ENCODE measurements around the gene DPF3. TPM values are rescaled to one million over a fixed set of nuclear protein-coding genes. Genes with fewer than 3 reads are reported as not detected.

The DPF3 gene
- total RNA-seq, 3 donors from 2014 or later (not counting 1 experiment from before 2014, with no cell fraction given), result 1.4 to 1.8 (median 1.4) TPM

DNA sequence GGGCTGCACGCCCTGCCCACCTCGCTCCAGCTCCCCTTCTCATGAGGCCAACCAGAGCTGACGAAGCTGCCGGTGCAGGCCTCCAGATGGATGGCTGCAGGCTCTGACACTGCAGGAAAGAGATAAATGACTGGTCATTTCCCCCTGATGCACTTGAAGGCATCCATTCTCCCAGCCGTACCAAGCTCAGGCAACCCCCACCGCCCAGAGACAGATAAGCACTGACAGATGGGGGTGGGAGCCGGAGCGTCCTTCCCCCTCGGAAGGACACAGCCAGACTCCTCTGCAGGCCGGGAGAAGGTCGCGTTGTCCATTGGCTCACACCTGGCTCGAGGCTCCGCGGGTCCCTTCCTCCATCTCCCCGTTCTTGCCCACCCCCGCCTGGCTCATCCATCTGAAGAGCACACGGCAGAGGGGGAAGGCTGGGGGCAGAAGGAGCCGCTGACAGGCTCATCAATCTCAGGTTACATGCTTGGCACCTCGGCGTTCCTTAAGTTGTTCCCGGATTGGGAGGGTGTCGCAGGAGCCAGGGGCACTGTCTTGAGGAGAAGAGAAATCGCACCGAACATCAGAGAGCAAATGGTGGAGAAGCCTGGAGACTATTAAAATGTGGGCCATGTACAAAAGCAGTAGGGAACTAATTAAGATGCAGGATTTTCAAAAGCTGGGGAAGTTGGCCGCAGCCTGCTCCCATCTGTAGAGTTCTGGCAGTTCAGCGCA lies 151.6 kb downstream of the DPF3 start:
- Histone ChIP-seq H3K27me3 (ENCODE audit: control insufficient read depth, insufficient read depth, low read length) (no peaks in the 10 kb centered on the region), H3K4me1 (ENCODE audit: control insufficient read depth, insufficient read depth, low read length) (peaks cover 5% of the 10 kb centered on the region), H3K4me3 (ENCODE audit: low read length) (no peak overlapping the region), H3K36me3 (ENCODE audit: control insufficient read depth, insufficient read depth, low read length) (no peaks in the 10 kb centered on the region), H3K27ac (ENCODE audit: low read length) (no peak overlapping the region), H3K9me3 (ENCODE audit: control insufficient read depth, insufficient read depth, low read length) (no peaks in the 10 kb centered on the region)
- Mint-ChIP-seq H3K27ac (no peak overlapping the region), H3K9me3 (no peaks in the 10 kb centered on the region), H3K36me3 (no peaks in the 10 kb centered on the region), H3K27me3 (ENCODE audit: low read depth in 2 of 2) (peaks cover 0 to 5% of the 10 kb centered on the region in 2 donors), H3K4me1 (peaks cover 5 to 10% of the 10 kb centered on the region in 2 donors), H3K4me3 (no peak overlapping the region)
- intact Hi-C loops (cut with micrococcal nuclease), result no loop called here
- 85% methylated on average over 27 of the region's 27 CpGs for WGBS (ENCODE audit: insufficient coverage)
- TF ChIP-seq CTCF (IDR thresholded peaks at IDR 0.05), result no peak
- DNase-seq (no peak), ATAC-seq (no peak)

DNA sequence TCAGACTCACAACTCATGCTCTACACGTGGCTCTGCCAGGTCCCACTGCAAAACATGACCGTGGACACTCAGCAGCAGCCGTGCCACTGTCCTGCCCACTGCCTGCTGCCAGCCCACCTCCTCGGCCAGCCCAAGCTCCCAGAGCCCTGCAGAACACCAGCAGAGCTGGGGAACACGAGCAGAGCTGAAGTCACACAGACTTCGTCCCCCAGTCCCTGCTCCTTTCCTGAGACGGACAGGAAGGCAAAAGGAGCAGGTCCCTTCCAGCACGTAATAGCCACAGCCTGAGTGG lies 152.1 kb downstream of the DPF3 start:
- Mint-ChIP-seq H3K27me3 (ENCODE audit: low read depth in 2 of 2) (peaks cover 0 to 5% of the 10 kb centered on the region in 2 donors), H3K36me3 (no peaks in the 10 kb centered on the region), H3K4me1 (peaks cover 5 to 10% of the 10 kb centered on the region in 2 donors), H3K27ac (no peak overlapping the region), H3K9me3 (no peaks in the 10 kb centered on the region), H3K4me3 (no peak overlapping the region)
- TF ChIP-seq CTCF (IDR thresholded peaks at IDR 0.05), result no peak
- no peaks in the 10 kb centered on the region for H3K36me3 ChIP-seq (ENCODE audit: control insufficient read depth, insufficient read depth, low read length)
- peaks cover 5% of the 10 kb centered on the region for H3K4me1 ChIP-seq (ENCODE audit: control insufficient read depth, insufficient read depth, low read length)
- no peak overlapping the region for H3K4me3 ChIP-seq (ENCODE audit: low read length)
- WGBS (ENCODE audit: insufficient coverage), result 88% methylated on average over 8 of the region's 8 CpGs
- no peak overlapping the region for H3K27ac ChIP-seq (ENCODE audit: low read length)
- DNase-seq, result no peak
- intact Hi-C loops (cut with micrococcal nuclease), result no loop called here
- H3K9me3 ChIP-seq (ENCODE audit: control insufficient read depth, insufficient read depth, low read length), result no peaks in the 10 kb centered on the region
- no peaks in the 10 kb centered on the region for H3K27me3 ChIP-seq (ENCODE audit: control insufficient read depth, insufficient read depth, low read length)
- no peak for ATAC-seq

DNA sequence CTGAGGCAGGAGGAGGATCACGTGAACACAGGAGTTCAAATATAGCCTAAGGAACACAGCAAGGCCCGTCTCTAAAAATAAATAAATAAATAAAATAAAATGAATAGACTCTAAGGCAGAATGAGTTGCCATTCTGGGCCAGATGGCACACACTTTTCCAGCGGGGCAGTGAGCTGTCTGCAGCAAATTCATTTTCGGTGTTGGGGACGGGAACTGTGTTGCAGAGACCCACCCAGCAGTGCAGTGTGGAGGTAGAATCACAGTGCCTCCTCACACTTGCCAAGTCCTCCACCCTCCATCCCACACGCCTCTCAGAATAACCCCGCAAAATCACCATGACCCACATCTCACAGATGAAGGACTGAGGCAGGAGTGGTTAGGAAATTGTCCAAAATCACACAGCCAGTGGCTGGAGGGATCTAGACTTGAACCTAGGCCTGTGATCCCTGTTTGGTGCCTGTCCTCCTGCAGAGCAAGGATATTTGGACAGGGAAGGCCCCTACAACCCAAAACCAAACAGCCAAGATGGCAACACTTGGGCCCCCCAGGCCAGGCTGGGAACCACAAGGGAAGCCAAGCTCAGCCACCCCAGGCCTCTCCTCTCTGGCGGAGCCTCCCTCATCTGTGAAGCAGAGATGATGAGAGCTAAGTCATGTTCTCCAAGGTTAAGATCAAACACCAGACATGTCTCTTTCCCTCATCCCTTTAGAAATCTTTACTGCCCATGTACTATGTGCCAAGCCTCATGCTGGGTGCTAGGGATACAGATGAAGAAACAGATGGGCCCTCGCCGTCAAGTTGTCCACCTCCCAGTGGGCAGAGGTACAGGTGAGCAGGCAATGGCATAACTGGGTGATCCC lies 152.7 kb downstream of the DPF3 start:
- H3K27ac ChIP-seq (ENCODE audit: low read length), result no peak overlapping the region
- Mint-ChIP-seq H3K4me1 (peaks cover 5 to 10% of the 10 kb centered on the region in 2 donors), H3K27ac (no peak overlapping the region), H3K36me3 (no peaks in the 10 kb centered on the region), H3K9me3 (no peaks in the 10 kb centered on the region), H3K4me3 (no peak overlapping the region), H3K27me3 (ENCODE audit: low read depth in 2 of 2) (peaks cover 0 to 5% of the 10 kb centered on the region in 2 donors)
- no peaks in the 10 kb centered on the region for H3K27me3 ChIP-seq (ENCODE audit: control insufficient read depth, insufficient read depth, low read length)
- TF ChIP-seq CTCF (IDR thresholded peaks at IDR 0.05), result no peak
- H3K4me3 ChIP-seq (ENCODE audit: low read length), result no peak overlapping the region
- H3K9me3 ChIP-seq (ENCODE audit: control insufficient read depth, insufficient read depth, low read length), result no peaks in the 10 kb centered on the region
- WGBS (ENCODE audit: insufficient coverage), result 97% methylated on average over 9 of the region's 10 CpGs
- ATAC-seq, result no peak
- H3K4me1 ChIP-seq (ENCODE audit: control insufficient read depth, insufficient read depth, low read length), result peaks cover 5% of the 10 kb centered on the region
- no peak for DNase-seq
- H3K36me3 ChIP-seq (ENCODE audit: control insufficient read depth, insufficient read depth, low read length), result no peaks in the 10 kb centered on the region
- intact Hi-C loops (cut with micrococcal nuclease), result no loop called here
